SH-SY5Y (cell line): ENCODE data around the gene MED25.

Source experiments
- GATA2 ChIP-seq: IDR thresholded peaks from 2 replicates; pipeline ENCODE4 v1.6.1; 2011; ENCODE audit warnings: mild to moderate bottlenecking, low read depth, low read length
- GATA3 ChIP-seq: IDR thresholded peaks from 2 replicates; pipeline ENCODE4 v1.6.1; 2011; ENCODE audit warnings: low read depth, mild to moderate bottlenecking, low read length, moderate library complexity

GRCh38 chr19:49816590-49816989 lies 1.5 kb upstream of the MED25 start:
- TF ChIP-seq GATA2 (no peak), GATA3 (no peak)
